HG02588 (cell line): ENCODE measurements around the gene ZBTB20.
A peak's percentile ranks its signal among the peaks of the same experiment; 100 is the strongest.

ENCODE experiments used
- ATAC-seq: cut with Tn5 transposase; IDR thresholded peaks from one replicate; pipeline ENCODE4 v1.9.1; 2021; ENCODE audit warnings: mild to moderate bottlenecking, moderate library complexity; ENCODE audit not compliant: unreplicated experiment

The ZBTB20 gene

GRCh38 chr3:115089481-115089880 lies 57.6 kb downstream of the ZBTB20 start:
- ATAC-seq = no peak

GRCh38 chr3:115087512-115087911 lies 59.6 kb downstream of the ZBTB20 start:
- no peak for ATAC-seq

GRCh38 chr3:115086344-115086743 lies 60.7 kb downstream of the ZBTB20 start:
- ATAC-seq = no peak

GRCh38 chr3:115085197-115085865 lies 61.8 kb downstream of the ZBTB20 start:
- ATAC-seq = no peak

GRCh38 chr3:115084686-115085085 lies 62.4 kb downstream of the ZBTB20 start:
- ATAC-seq = no peak

GRCh38 chr3:115082260-115082659 lies 64.8 kb downstream of the ZBTB20 start:
- ATAC-seq = no peak

GRCh38 chr3:115081444-115081843 lies 65.6 kb downstream of the ZBTB20 start:
- ATAC-seq = no peak

- ATAC-seq = no peak
These were observed 69.4 kb downstream of the ZBTB20 start for GRCh38 chr3:115077501-115078250.

GRCh38 chr3:115074502-115074901 lies 72.6 kb downstream of the ZBTB20 start:
- ATAC-seq = no peak

GRCh38 chr3:115072265-115073021 lies 74.6 kb downstream of the ZBTB20 start:
- no peak for ATAC-seq

- no peak for ATAC-seq
These were observed 75.5 kb downstream of the ZBTB20 start for GRCh38 chr3:115071601-115072000.

- no peak for ATAC-seq
These were observed 75.9 kb downstream of the ZBTB20 start for GRCh38 chr3:115071166-115071565.

GRCh38 chr3:115068799-115069198 lies 78.3 kb downstream of the ZBTB20 start:
- no peak for ATAC-seq

GRCh38 chr3:115062412-115062956 lies 84.6 kb downstream of the ZBTB20 start:
- no peak for ATAC-seq

GRCh38 chr3:115062009-115062408 lies 85.1 kb downstream of the ZBTB20 start:
- ATAC-seq = no peak

- ATAC-seq = no peak
These were observed 94.2 kb downstream of the ZBTB20 start for GRCh38 chr3:115052906-115053305.

- no peak for ATAC-seq
These were observed 104.7 kb downstream of the ZBTB20 start for GRCh38 chr3:115042351-115042750.

- peak; percentile 47 for ATAC-seq
These were observed 106.3 kb downstream of the ZBTB20 start for GRCh38 chr3:115040673-115041286.

- ATAC-seq = no peak
These were observed 106.8 kb downstream of the ZBTB20 start for GRCh38 chr3:115040246-115040645.

GRCh38 chr3:115038817-115039216 lies 108.3 kb downstream of the ZBTB20 start:
- no peak for ATAC-seq

- ATAC-seq = no peak
These were observed 124.2 kb downstream of the ZBTB20 start for GRCh38 chr3:115022835-115023398.
